Stomach (tissue), 4 donors: ENCODE results near the gene BANF1.

Experiments used
- POLR2AphosphoS5 ChIP-seq, 3 donors: sonication (generic); formaldehyde crosslinking; IDR thresholded peaks; one replicate each; pipeline ENCODE4 v1.6.1; 2016; ENCODE audit warnings: antibody characterized with exemption in 3 of 3
- TF ChIP-seq, protein P1 (sequence below), 7 experiments: fragments of 450-650 bp in 4 of 7; fragments of 200-600 bp in 3 of 7; sonication (generic) in 3 of 7; IDR thresholded peaks; one replicate each; pipeline ENCODE4 v1.5.1; 2016 to 2019; ENCODE audit warnings: antibody characterized with exemption in 7 of 7, control low read depth in 2 of 7, mild to moderate bottlenecking in 1 of 7

DNA sequence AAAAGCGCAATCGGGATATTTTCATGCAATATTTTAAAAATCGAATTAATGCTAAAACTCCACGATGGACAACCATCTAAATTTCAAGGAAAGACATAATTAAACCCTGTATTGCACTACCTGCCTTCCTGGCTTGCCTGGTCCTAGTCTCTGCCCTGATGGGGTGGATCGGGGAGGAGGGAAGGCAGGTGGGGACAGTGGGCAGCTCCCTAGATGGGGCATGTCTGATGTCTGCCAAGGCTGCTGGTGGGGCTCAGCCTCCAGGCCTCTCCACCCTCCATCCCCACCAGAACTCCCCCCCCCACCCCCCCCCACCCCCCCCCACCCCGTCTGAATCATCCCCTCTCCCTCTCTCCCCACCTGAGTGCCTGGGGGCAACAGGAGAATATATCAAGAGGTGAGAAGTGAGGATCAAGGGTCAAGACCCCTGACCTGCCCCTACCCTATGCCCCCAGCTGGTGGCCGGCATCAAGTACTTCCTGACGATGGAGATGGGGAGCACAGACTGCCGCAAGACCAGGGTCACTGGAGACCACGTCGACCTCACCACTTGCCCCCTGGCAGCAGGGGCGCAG is 10.2 kb downstream of the BANF1 start:
- TF ChIP-seq, protein P1, sequence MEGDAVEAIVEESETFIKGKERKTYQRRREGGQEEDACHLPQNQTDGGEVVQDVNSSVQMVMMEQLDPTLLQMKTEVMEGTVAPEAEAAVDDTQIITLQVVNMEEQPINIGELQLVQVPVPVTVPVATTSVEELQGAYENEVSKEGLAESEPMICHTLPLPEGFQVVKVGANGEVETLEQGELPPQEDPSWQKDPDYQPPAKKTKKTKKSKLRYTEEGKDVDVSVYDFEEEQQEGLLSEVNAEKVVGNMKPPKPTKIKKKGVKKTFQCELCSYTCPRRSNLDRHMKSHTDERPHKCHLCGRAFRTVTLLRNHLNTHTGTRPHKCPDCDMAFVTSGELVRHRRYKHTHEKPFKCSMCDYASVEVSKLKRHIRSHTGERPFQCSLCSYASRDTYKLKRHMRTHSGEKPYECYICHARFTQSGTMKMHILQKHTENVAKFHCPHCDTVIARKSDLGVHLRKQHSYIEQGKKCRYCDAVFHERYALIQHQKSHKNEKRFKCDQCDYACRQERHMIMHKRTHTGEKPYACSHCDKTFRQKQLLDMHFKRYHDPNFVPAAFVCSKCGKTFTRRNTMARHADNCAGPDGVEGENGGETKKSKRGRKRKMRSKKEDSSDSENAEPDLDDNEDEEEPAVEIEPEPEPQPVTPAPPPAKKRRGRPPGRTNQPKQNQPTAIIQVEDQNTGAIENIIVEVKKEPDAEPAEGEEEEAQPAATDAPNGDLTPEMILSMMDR (IDR thresholded peaks at IDR 0.05), result no peak
- TF ChIP-seq POLR2AphosphoS5 (IDR thresholded peaks at IDR 0.05), result no peak
